Measurements from ENCODE around the gene EPHA10.

Gene EPHA10

DNA sequence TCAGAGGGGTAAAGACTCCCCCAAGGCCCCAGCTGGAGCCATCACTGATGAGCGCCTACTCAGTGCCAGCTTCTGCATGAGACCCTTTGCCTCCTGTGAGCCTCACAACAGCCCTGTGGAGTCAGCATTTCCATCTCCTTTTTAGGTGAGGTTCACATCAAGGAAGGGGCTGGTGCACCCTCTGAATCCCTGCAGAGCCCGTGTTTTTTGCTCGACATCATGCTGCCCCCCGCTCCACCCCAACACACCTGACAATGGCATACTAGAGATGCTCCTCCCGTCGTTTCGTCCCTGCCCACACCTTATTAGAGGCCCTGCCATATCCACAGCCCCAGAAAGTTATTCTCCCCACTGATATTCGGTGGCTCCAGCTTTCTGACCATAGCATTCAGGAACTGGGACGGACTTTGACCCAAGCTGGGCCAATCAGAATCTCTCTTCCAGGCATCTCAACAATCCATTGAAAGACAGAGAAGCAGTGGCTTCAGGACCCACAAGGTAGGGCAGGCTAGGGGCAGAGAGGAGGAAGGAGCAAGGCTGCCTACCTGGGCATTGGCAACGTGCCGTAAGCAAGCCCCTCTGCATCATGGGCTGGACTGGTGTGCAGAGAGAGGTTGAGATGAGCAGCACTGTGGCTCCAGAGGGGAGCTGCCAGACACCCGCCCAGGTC lies 32.7 kb downstream of the EPHA10 start:
- DNase-seq: peak; percentile 44

DNA sequence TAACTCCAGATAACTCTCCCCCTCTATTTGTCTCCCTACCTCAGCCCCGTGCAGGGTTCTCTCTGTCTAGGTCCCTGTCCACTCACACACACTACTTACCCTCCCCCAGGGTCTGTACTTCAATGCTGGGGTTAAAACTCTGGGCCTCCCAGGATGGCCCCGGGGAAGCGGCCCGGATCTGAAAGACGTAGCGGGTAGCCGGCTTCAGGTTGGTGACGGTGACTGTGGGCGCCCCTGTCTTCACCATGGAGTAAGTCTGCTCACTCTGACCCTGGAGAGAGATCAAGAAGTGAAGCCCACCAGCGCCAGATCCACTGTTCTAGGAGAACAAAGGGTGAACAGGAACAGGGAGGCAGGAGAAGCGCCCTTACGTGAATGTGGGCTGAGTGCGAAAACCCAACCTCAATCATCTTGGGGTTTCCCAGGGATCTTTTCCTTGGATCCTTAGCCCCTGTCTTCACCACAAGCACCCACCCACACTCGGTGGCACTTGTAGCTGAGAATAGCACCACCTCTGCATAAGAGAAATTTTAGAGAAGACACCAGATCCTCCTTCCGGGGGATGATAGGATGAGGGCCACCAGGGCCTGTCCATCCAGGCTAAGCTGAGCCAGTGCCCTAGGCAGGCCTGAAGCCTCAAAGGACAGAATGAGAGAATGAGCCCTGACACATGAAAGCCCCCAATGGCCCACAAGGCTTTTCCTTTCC lies 33.5 kb downstream of the EPHA10 start:
- DNase-seq: peak; percentile 26

DNA sequence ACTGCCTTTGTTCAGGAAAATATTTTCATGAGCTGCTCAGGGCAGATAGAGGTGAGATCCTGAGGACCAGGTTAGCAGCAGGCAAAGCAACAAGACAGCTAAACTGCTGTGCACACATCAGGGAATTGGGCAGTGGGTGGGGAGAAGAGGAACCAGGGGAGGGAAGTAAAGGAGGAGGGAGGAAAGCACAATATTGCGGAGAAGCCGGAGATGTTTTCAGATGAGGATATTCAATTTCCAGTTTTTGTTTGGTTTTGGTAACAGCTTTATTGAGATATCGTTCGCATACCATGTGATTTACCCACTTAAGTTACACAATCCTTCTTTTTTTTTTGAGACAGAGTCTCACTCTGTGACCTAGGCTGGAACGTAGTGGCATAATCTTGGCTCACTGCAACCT lies 34.5 kb downstream of the EPHA10 start:
- peak; percentile 19 for DNase-seq

DNA sequence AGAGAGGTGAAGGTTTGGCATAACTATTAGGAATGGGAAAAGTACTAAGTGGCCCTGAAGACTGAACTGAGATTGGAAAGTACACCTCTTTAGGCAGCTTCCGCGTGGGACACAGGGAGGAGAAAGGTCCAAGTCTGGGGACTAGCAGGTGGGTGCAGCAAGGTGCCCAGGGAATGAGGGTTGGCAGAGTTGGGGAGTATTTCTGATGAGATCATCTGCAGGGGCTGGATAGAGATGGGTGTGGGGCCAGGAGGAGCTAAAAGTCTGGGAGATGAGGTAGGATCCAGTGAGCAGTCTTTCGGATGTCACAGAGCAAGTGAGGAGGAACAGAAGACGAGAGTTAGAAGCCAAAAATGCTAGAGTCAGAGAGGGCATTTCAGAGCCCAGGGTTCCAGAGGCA lies 36.5 kb downstream of the EPHA10 start:
- no peak for DNase-seq

DNA sequence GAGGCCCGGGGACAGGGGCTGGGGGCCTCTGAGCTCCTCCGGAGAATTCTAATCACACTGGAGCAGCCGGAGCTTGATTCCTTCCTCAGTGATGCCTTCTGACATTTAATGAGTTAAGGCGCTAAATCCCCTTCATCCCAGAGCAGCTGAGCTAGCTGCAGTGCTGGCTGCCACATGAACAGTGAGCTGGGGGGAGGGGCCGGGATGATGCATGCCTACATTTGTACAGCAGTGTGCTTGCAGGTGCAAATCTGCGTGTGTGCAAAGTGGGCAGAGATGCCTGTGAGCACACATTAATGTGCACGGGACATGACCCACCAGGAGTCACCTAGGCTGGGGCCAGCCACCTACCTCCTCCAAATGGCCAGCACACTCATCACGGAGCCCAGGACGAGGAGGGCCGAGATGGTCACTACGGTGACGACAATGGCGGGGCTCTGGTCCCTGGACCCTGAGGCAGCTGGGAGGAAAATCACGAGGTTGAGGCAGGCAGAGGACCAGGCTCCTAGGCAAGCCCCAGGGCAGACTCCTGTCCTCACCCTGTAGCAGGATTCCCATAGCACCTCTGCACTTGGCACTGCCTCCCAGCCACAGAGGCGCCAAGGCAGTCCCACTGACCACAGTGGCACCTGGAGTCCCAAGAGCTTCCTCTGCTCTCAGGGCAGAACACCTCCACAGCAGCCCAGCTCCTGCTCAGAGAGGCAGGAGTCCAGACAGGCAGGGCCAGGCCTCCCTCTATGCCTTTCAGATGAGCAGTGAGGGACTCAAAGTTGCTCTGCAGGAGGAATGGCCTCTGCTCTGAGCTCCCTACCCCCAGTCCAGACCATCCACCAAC lies 38.0 kb downstream of the EPHA10 start:
- DNase-seq: peak; percentile 46

DNA sequence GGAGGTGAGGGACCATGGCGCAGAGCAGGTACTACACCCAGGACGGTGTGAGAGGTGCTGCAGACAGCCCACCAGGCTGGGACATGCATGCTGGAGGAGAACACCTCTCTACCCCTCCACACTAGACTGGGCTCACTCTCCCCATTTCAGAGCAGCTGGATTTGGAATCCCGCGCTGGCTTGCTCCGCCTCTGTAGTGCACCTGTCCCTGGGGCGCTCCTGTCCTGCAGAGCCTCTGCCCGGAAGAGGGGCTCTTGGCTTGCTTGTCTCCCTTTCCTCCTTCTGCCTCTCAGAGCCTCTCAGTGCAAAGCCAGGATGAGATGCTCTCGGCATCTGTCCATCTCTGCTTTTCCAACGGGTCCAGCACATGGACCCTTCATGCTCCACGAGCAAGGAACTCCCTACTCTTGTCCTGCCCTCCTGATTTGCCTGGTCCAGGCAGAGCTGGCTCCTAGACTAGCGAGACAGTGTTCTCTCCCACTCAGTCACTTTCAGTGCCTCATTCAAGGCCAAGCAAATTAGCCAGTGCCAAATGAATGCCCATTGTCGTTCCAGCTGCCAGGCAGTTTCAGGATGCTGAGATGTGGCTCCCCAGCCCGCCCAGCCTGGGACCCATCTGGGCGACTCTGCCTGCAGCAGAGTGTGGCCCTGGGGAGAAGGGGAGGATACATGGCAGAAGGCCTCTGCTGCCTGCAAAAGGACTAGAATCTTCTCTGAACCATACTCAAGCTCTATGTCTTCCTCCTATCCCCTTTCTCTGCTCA lies 38.9 kb downstream of the EPHA10 start:
- peak; percentile 49 for DNase-seq

DNA sequence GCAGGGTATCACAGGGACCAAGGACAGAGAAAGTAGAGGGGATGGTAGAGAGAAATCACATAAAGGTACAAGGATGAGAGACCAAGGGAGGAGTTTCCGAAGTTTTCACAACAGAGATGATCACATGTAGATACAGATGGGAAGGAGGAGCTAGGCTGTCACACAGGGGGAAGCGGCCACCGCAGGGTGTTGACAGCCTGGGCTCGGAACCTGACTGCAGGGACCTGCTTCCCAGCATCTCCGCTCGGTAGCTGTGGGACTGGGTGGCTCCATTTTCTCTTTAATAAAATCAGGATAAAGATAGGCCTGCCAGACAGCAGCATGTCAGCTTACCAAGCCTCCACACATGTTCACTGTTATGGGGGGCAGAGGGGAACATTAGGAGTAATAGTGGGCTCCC lies 40.3 kb downstream of the EPHA10 start:
- DNase-seq: peak; percentile 41

DNA sequence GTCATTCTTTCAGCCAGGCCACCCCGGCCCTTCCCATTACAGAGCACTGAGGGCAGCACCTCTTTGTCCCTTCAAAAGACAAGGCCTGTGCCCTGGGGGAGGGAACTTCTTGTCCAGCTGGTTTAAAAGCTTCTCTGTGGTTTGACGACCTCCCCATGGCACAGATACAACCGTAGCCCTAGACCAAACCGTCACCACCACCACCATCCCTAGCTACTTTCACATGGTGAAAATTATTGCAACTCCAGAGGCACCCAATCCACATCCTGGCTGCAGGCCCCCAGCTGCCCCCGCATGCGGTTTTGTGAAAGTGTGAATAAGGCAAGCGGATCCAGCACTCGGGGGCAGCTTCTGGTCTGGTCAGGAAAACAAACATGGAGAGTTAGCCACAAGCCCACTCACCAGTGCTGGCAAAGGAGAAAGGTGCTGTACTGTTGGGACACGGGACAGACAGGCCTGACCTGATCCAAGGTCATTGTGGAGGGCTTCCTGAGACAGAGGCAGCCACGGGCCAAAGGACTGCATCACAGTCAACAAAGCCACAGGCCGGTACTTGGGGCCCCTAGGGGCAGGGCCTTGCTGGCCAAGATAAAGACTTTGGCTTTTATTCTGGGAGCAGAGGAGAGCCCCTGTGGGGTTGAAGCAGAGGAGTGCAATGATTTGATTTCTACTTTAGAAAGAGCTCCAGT lies 41.4 kb downstream of the EPHA10 start:
- no peak for DNase-seq

DNA sequence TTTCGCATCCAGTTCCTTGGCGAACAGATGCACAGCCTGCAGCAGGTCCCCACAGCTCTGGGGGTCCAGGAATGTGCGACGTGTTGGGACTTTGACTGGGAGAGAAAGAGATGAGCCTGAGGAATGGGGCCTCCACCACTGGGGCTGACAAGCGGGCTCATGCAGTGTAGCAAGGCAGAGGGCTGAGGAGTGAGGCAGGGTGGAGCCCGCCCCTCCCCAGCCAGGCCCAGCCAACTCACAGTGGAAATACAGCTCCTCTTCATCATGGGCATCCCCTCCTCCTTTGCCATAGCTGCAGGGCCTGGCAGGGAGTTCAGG lies 41.9 kb downstream of the EPHA10 start:
- no peak for DNase-seq

DNA sequence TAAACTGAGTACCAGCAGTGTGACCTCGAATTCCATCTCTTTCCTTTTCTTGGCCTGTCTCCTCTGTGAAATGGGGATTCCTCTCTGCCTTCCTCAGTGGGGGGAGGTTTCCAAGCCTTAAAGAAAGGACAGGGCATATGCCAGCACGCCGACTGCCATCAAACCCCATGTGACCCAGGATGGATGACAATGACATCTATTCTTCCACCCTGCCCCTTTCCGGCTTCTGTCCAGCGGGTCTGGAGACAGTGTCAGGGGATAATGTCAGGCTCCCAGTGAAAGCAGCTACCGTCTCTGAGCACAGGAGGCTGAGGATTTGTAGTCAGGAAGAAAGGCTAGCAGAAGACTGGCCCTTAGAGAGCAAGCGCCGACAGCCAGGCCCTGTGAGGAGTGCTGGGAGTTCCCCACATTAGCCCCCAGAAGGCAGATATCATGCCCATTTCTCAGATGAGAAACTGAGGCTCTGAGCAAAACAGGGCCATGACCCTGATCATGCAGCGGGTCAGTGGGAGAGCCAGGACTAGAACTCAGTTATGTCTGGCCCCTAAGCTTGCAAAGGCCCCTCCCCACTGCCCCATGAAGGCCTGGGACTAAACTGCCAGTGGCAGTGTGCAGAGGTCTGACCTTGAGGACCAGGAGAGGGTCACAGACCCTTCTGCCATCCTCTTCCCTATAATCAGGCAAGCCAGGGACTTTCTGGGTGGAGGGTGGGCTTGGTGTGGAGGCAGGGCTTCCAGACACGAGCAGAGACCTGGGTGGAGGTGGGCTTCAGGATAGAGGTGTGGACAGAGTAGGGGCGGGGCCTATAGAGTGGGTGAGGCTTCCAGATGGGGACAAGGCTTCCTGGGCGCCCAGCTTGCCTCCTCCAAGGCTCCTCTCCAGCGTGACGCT lies 42.5 kb downstream of the EPHA10 start:
- DNase-seq: no peak

DNA sequence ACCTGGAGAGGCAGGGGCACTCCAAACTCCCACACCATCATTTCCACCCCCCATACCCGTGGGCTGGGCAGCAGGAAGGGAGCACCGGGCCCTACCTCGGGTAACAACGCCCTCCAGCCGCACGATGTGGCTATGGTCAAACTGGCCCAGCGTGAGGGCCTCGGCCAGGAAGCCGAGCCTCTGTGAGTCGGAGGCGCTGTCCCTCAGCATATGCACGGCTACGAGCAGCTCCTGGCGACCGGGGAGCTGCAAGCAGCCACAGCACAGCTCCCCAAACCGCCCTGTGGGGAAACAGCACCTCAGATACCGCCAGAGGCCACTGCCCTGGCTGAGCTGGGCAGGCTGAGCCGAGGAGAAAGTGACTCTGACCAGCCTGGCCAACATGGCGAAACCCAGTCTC lies 43.4 kb downstream of the EPHA10 start:
- no peak for DNase-seq

DNA sequence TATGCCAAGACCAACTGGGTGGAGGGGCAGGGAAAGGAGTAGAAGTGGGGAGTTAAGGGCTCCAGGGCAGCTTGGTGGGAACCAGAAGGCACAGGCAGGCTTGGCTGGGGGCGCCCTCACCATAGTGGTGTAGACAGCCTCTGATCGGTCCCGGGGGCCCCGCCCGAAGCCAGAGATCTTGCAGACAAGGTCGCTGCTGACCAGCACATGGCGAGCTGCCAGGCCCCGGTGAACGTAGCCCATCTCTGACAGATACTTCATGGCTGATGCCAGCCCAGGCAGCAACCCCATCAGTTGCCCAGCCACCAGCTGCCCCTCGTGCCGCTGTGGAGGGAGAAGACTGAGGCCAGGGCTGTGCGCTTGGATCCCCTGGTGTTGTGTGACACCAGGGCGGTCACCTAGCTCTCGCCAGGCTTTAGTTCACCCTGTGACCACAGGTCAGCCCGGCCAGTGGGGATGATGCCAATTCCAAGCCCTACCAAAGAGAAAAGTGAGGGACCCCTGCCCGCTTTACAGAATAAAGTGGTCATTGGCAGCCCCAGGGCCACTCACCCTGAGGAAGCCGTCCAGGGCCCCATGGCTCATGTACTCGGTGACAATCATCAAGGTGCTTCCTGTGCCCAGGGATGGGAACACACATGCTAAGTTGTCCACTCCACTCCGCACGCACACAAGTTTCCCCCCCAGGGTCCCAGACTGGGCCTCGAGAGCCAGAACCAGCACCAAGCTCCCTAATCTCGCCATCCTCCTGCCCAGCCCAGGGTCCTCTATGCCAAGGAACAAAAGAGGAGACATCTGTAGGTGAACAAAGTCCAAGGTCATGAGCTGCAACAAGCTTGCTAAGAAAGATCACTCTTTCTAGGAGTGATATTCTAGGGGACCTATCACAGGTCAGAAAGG lies 44.4 kb downstream of the EPHA10 start:
- DNase-seq: no peak

DNA sequence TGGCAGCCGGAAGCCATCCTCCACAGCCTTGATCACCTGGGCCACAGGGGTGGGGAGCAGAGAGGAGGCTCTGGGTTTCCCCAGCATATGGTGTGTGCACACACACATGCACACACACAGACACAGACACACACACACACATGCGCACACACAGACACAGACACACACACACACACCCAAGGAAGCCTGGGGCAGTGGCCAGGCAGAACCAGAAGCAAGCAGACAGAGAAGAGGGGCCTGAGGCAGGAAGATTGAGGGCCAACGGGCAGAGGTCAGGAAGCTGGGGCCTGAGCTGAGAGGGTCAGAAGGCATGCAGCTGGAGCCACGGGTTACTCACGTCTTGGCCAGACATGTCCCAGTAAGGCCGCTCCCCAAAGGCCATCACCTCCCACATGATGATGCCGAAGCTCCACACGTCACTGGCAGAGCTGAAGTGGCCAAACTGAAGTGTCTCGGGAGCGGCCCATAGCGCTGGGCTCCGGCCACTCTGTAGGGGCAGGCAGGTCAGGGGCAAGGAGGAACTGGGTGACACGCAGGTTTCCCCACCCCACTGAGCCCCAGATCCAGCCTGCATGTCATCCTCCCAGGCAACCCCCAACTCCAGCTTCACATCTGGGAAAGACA lies 45.2 kb downstream of the EPHA10 start:
- DNase-seq: no peak

DNA sequence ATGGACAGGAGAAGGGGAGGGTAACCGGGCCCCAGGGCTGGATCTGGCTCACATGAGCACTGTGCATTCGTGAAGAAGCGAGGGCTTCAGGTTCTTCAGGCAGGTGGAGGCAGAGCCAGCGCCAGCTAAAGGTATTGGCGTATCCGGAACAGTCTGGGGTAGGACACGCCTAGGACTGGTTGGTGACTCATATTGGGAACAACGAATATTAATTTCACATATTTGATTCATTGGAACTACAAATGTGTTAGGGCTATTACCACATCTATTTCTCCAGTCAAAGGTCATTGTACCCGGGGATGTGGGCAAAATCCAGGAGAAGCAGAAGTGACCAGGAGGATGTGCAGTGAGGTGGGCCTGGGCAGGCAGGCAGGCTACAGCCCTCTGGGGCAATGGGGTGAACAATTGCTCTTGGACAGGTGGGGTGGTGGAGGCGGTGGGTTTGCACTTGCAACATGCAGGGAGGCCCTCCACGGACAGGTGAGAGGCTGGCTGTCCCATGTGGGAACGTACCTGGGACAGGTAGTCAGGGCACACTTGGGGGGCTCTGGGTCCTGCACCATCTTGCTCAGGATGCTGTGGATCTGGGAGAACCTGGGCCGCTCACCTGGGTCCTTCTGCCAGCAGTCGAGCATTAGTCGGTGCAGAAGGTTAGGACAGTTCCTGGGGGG lies 45.9 kb downstream of the EPHA10 start:
- DNase-seq: no peak

DNA sequence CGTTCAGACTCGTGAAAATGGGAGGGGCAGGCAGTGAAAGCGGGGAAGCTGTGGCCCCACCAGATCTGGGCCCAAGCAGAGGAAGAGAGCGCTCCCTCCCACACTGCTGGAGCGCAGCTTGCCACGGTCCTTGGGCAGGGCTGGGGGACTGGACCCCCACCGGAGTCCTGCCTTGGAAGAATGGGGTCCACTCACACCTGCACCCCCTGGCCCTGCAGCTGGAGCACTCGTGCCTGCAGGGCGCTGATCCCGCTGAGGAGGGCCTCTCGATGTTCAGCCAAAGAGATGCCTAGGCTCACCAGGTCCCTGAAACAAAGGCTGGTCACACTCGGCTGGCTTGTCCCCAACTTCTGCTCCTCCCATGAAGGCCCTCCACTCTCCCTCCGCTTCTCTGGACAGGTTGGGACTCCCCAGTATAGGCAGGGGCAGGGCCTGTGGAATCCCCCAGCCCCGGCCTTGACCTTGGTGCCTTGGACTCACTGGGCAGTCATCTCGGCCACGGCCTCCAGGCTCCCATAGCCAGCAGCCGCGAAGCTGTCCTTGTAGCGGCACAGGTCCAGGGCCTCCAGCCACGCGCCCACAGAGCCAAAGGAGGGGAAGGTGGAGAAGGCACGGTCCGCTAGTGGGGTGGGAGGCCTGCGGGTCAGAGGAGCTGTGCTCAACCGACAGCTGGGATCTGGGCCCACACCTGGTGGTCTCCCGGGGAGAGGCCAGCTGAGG lies 46.6 kb downstream of the EPHA10 start:
- no peak for DNase-seq

DNA sequence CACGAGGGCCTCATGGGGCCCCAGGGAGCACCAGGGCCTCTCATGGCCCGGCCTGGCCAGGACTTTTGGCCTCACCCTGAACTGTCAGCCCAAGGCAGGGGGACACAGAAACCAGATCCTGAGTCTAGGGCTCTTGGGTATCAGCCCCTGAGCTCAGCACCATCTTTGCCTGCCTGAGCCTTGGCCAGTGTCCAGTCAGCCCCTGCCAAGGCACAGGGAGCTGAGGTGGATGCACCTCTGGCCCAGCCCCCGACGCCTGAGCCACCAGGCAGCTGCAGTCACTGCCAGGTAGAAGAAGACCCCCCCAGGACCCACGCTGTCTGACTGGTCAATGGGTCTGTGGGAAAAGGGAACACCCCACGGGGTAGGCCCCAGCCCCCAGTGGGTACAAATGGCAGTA lies 47.3 kb downstream of the EPHA10 start:
- no peak for DNase-seq

DNA sequence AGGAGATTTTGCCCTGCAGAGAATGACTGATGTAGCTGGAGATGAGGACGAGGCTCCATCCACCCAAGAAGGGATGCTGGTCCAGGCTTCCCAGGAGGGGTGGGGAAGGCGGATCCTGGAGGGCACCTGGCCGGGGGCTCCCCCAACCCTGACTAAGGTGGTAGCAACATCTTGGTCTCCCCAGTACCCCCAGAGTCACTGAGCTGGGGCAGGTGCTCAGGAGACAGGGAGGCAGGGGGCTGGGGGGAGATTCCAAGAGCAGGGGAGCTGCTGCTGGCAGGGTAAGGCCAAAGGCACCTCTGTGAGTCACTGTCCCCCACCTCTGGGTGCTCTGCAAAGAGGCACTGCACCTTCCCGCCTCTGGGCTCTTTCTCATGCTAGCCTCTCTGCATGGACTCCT lies 48.6 kb downstream of the EPHA10 start:
- DNase-seq: no peak

DNA sequence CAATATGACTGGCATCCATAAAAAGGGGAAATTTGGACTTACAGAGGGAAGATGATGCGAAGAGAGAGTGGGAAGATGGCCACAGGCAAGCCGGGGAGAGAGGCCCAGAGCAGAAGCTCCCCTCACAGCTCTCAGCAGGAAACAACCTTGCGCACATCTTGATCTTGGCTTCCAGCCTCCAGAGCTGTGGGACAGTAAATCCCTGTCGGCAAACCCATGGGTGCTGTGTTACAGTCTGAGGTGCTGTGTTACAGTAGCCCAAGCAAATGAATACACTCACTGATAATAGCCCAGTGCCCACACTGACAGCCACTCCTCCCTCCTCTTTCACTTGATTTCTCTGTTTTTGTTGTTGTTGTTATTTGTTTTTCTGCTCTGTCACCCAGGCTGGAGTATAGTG lies 50.2 kb downstream of the EPHA10 start:
- no peak for DNase-seq

DNA sequence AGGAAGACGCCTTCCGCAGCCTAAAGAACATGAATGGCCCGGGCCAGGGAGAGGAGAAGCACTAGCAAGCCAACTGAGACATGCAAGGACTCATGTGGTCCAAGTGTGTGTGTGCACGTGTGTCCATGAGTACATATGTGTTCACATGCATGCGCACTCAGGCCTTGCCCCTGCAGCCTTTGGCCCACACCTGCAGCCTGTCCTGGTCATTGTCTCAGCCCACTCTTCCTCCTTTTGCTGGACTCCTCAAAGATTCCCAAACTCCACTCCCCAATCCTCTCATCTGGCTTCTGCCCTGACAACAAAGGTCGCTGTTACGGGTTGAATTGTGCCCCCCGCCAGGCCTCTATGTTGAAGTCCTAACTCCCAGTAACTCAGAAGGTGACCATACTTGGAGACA lies 50.7 kb downstream of the EPHA10 start:
- DNase-seq: no peak

All from islet precursor cell (in vitro differentiated cells).